Stomach (tissue), 4 donors: ENCODE data around the gene ITGAE.

ENCODE experiments used
- EP300 ChIP-seq: sonication (generic); formaldehyde crosslinking; IDR thresholded peaks from one replicate; pipeline ENCODE4 v1.6.1; 2017; ENCODE audit warnings: antibody characterized with exemption
- POLR2A ChIP-seq, 4 donors: fragments of 450-650 bp; IDR thresholded peaks; one replicate each; pipeline ENCODE4 v1.6.1; 2016; ENCODE audit warnings: antibody characterized with exemption in 4 of 4, control low read depth in 2 of 4, mild to moderate bottlenecking in 1 of 4, moderate library complexity in 1 of 4
- TF ChIP-seq, protein P1 (sequence below), 7 experiments: fragments of 450-650 bp in 4 of 7; fragments of 200-600 bp in 3 of 7; sonication (generic) in 3 of 7; IDR thresholded peaks; one replicate each; pipeline ENCODE4 v1.5.1; 2016 to 2019; ENCODE audit warnings: antibody characterized with exemption in 7 of 7, control low read depth in 2 of 7, mild to moderate bottlenecking in 1 of 7

DNA sequence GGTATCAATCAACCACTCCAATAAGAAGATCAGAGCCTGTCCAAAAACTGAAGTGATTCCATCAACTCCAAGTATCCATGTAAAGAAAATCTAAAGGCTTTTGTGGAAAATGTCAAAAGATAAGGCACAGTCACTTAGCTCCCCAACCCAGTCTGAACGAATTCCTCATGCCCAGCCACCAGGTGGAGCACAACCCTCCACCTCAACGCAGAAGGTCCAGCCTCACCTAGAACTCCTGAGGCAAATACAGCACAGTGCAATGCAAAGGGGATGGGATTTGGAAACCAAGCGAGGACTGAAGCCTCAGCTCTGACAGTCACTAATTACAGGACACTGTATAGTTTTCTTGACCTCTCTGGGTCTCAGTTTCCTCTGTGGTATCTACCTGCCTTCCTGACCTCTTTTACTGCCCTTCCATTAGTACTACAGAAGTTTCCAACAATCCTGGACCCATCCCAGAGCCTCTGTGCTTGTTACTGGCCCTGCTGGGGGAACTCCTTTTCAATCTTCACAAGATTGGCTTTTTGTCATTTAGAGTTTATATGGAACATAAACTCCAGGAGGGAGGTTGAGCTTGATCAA lies 43.0 kb upstream of the ITGAE start:
- TF ChIP-seq POLR2A (IDR thresholded peaks at IDR 0.05): no peak
- TF ChIP-seq, protein P1, sequence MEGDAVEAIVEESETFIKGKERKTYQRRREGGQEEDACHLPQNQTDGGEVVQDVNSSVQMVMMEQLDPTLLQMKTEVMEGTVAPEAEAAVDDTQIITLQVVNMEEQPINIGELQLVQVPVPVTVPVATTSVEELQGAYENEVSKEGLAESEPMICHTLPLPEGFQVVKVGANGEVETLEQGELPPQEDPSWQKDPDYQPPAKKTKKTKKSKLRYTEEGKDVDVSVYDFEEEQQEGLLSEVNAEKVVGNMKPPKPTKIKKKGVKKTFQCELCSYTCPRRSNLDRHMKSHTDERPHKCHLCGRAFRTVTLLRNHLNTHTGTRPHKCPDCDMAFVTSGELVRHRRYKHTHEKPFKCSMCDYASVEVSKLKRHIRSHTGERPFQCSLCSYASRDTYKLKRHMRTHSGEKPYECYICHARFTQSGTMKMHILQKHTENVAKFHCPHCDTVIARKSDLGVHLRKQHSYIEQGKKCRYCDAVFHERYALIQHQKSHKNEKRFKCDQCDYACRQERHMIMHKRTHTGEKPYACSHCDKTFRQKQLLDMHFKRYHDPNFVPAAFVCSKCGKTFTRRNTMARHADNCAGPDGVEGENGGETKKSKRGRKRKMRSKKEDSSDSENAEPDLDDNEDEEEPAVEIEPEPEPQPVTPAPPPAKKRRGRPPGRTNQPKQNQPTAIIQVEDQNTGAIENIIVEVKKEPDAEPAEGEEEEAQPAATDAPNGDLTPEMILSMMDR (IDR thresholded peaks at IDR 0.05): peak in 4 of 7 experiments; percentile 27 to 51 (median 38)
- TF ChIP-seq EP300: no peak
